NCI-H2107 treated with DMSO at 0.1 percent for 48 hours (cell line): ENCODE measurements around the gene UBA6.
"Not testable (repeated sequence)": the region's sequence is repeated elsewhere in the genome, so short reads cannot be mapped to it uniquely, and the experiment has no call there.

Source experiments
- DNase-seq: peaks from one replicate; lab custom pipeline; 2025; ENCODE audit not compliant: unreplicated experiment; lab: John Stamatoyannopoulos, UW

UBA6 gene

GRCh38 chr4:67714248-67714583 lies 13.3 kb upstream of the UBA6 start:
- DNase-seq = no peak

GRCh38 chr4:67713529-67714247 lies 12.7 kb upstream of the UBA6 start:
- DNase-seq = no peak

- DNase-seq = no peak
These were observed 11.9 kb upstream of the UBA6 start for GRCh38 chr4:67712650-67713528.

GRCh38 chr4:67712000-67712625 lies 11.2 kb upstream of the UBA6 start:
- no peak for DNase-seq

GRCh38 chr4:67706682-67707081 lies 5.7 kb upstream of the UBA6 start:
- DNase-seq = not testable (repeated sequence)

- no peak for DNase-seq
These were observed 3.9 kb upstream of the UBA6 start for GRCh38 chr4:67704843-67705242.

GRCh38 chr4:67702166-67702565 lies 1.2 kb upstream of the UBA6 start:
- no peak for DNase-seq

- no peak for DNase-seq
These were observed 529 bp upstream of the UBA6 start for GRCh38 chr4:67701517-67701850.

- DNase-seq = peak; percentile 28
These were observed 728 bp downstream of the UBA6 start for GRCh38 chr4:67700116-67700737.

- peak; percentile 28 for DNase-seq
These were observed 1.4 kb downstream of the UBA6 start for GRCh38 chr4:67699603-67700002.

GRCh38 chr4:67697860-67698687 lies 2.9 kb downstream of the UBA6 start:
- DNase-seq = no peak

- DNase-seq = no peak
These were observed 4.9 kb downstream of the UBA6 start for GRCh38 chr4:67696061-67696460.

GRCh38 chr4:67694662-67695061 lies 6.3 kb downstream of the UBA6 start:
- no peak for DNase-seq

- no peak for DNase-seq
These were observed 9.6 kb downstream of the UBA6 start for GRCh38 chr4:67691328-67691727.

- no peak for DNase-seq
These were observed 13.3 kb downstream of the UBA6 start for GRCh38 chr4:67687636-67688035.

GRCh38 chr4:67685532-67685859 lies 15.5 kb downstream of the UBA6 start:
- DNase-seq = no peak

GRCh38 chr4:67684839-67685531 lies 16.0 kb downstream of the UBA6 start:
- no peak for DNase-seq

- no peak for DNase-seq
These were observed 18.7 kb downstream of the UBA6 start for GRCh38 chr4:67682266-67682665.

GRCh38 chr4:67680581-67681222 lies 20.3 kb downstream of the UBA6 start:
- no peak for DNase-seq

GRCh38 chr4:67678612-67679011 lies 22.3 kb downstream of the UBA6 start:
- DNase-seq = no peak
